C4-2B (cell line): ENCODE data around the gene SYT14.
"Not testable (repeated sequence)": the region's sequence is repeated elsewhere in the genome, so short reads cannot be mapped to it uniquely, and the experiment has no call there.

Source experiments
- CTCF ChIP-seq: fragments of 450-650 bp; conservative IDR thresholded peaks from 2 replicates; pipeline ENCODE4 v1.5.1; 2017; ENCODE audit warnings: mild to moderate bottlenecking
- ZFX ChIP-seq: fragments of 450-650 bp; IDR thresholded peaks from 2 replicates; pipeline ENCODE4 v1.6.1; 2017

- not testable (repeated sequence) for TF ChIP-seq CTCF, ZFX
Measured at GRCh38 chr1:209978721-209979120, 40.7 kb downstream of the SYT14 start.
